WTC11 (cell line): Measurements from ENCODE around the gene PARP14. TPM values are rescaled to one million over a fixed set of nuclear protein-coding genes. Genes with fewer than 3 reads are reported as not detected.

Experiments used
- ATAC-seq: fragments of 200-7000 bp; cut with Tn5 transposase; 2 replicates; pipeline ENCODE4 v1.10.0; 2021; ENCODE audit warnings: mild to moderate bottlenecking, moderate library complexity
- CTCF ChIA-PET: fragments of 300-600 bp; sonication (Branson Sonifier 250); formaldehyde crosslinking; loops from one replicate; lab custom pipeline; 2021; ENCODE audit warnings: antibody characterized with exemption; lab: Charles Lee
- POLR2A ChIA-PET: fragments of 350-600 bp; sonication (Branson Sonifier 250); formaldehyde crosslinking; loops from one replicate; lab custom pipeline; 2021; ENCODE audit warnings: antibody characterized with exemption; lab: Charles Lee
- DNase-seq: peaks from one replicate; pipeline ENCODE4 v3.0.0; 2021; ENCODE audit warnings: low spot score
- H3K27ac Mint-ChIP-seq: 2 replicates; pipeline ENCODE4 v1.8.0; 2021; ENCODE audit warnings: mixed read lengths
- H3K27me3 Mint-ChIP-seq: 2 replicates; pipeline ENCODE4 v1.8.0; 2021; ENCODE audit warnings: low read depth, mild to moderate bottlenecking, moderate library complexity, mixed read lengths
- H3K36me3 Mint-ChIP-seq: 2 replicates; pipeline ENCODE4 v1.8.0; 2021; ENCODE audit warnings: mixed read lengths
- H3K4me1 Mint-ChIP-seq: 2 replicates; pipeline ENCODE4 v1.8.0; 2022; ENCODE audit warnings: mixed read lengths
- H3K4me3 Mint-ChIP-seq: 2 replicates; pipeline ENCODE4 v1.8.0; 2021; ENCODE audit warnings: mild to moderate bottlenecking, moderate library complexity, mixed read lengths
- H3K9me3 Mint-ChIP-seq: 2 replicates; pipeline ENCODE4 v1.8.0; 2021; ENCODE audit warnings: mixed read lengths
- ATF1 ChIP-seq: sonication (generic); formaldehyde crosslinking; IDR thresholded peaks from 2 replicates; pipeline ENCODE4 v1.8.1; 2023; ENCODE audit warnings: mild to moderate bottlenecking, moderate library complexity, missing genetic modification reagents
- ATF2 ChIP-seq: sonication (generic); formaldehyde crosslinking; IDR thresholded peaks from 2 replicates; pipeline ENCODE4 v1.8.1; 2022; ENCODE audit warnings: low read depth, missing genetic modification reagents, borderline replicate concordance
- ATF6 ChIP-seq: sonication (generic); formaldehyde crosslinking; IDR thresholded peaks from 2 replicates; pipeline ENCODE4 v1.8.1; 2023; ENCODE audit warnings: mild to moderate bottlenecking, missing genetic modification reagents
- CBFB ChIP-seq: sonication (generic); formaldehyde crosslinking; IDR thresholded peaks from 2 replicates; pipeline ENCODE4 v1.8.1; 2022; ENCODE audit warnings: mild to moderate bottlenecking, low read depth, missing genetic modification reagents
- CREB1 ChIP-seq: sonication (generic); formaldehyde crosslinking; IDR thresholded peaks from 2 replicates; pipeline ENCODE4 v1.8.0; 2023; ENCODE audit warnings: mild to moderate bottlenecking, missing genetic modification reagents
- CREM ChIP-seq: sonication (generic); formaldehyde crosslinking; IDR thresholded peaks from 2 replicates; pipeline ENCODE4 v1.8.1; 2022; ENCODE audit warnings: mild to moderate bottlenecking, missing genetic modification reagents, moderate library complexity
- HMGXB4 ChIP-seq: sonication (generic); formaldehyde crosslinking; IDR thresholded peaks from 2 replicates; pipeline ENCODE4 v1.8.1; 2023; ENCODE audit warnings: mild to moderate bottlenecking, moderate library complexity, missing genetic modification reagents
- MLX ChIP-seq: sonication (generic); formaldehyde crosslinking; IDR thresholded peaks from 2 replicates; pipeline ENCODE4 v1.8.1; 2023; ENCODE audit warnings: mild to moderate bottlenecking, missing genetic modification reagents, moderate library complexity
- MXD4 ChIP-seq: fragments of 250-450 bp; sonication (Bioruptor Pico); IDR thresholded peaks from 2 replicates; pipeline ENCODE4 v1.8.0; 2021; ENCODE audit warnings: mild to moderate bottlenecking, moderate library complexity, borderline replicate concordance
- MYBL2 ChIP-seq: sonication (generic); formaldehyde crosslinking; IDR thresholded peaks from 2 replicates; pipeline ENCODE4 v1.8.1; 2023; ENCODE audit warnings: mild to moderate bottlenecking, moderate library complexity, missing genetic modification reagents
- NR2C2 ChIP-seq: sonication (generic); formaldehyde crosslinking; IDR thresholded peaks from 2 replicates; pipeline ENCODE4 v1.8.0; 2022; ENCODE audit warnings: mild to moderate bottlenecking, missing genetic modification reagents
- PREB ChIP-seq: sonication (generic); formaldehyde crosslinking; IDR thresholded peaks from 2 replicates; pipeline ENCODE4 v1.8.1; 2022; ENCODE audit warnings: mild to moderate bottlenecking, missing genetic modification reagents, moderate library complexity, borderline replicate concordance
- SMAD3 ChIP-seq: sonication (generic); formaldehyde crosslinking; IDR thresholded peaks from 2 replicates; pipeline ENCODE4 v1.8.0; 2022; ENCODE audit warnings: missing genetic modification reagents, mild to moderate bottlenecking, borderline replicate concordance
- TEAD4 ChIP-seq: sonication (generic); formaldehyde crosslinking; IDR thresholded peaks from 2 replicates; pipeline ENCODE4 v1.8.0; 2022; ENCODE audit warnings: mild to moderate bottlenecking, missing genetic modification reagents
- TP53 ChIP-seq: sonication (generic); formaldehyde crosslinking; IDR thresholded peaks from 2 replicates; pipeline ENCODE4 v1.8.1; 2023; ENCODE audit warnings: mild to moderate bottlenecking, missing genetic modification reagents
- ZBTB21 ChIP-seq: sonication (generic); formaldehyde crosslinking; IDR thresholded peaks from 2 replicates; pipeline ENCODE4 v1.8.1; 2023; ENCODE audit warnings: mild to moderate bottlenecking, missing genetic modification reagents, borderline replicate concordance
- ZNF396 ChIP-seq: fragments of 250-450 bp; sonication (Bioruptor Pico); IDR thresholded peaks from 2 replicates; pipeline ENCODE4 v1.8.0; 2021; ENCODE audit warnings: mild to moderate bottlenecking, moderate library complexity, borderline replicate concordance
- ZNF416 ChIP-seq: fragments of 250-450 bp; sonication (Bioruptor Pico); IDR thresholded peaks from 2 replicates; pipeline ENCODE4 v1.9.0; 2021; ENCODE audit warnings: mild to moderate bottlenecking, inconsistent platforms
- ZNF425 ChIP-seq: fragments of 250-450 bp; sonication (Bioruptor Pico); conservative IDR thresholded peaks from 2 replicates; pipeline ENCODE4 v1.9.0; 2021; ENCODE audit warnings: mild to moderate bottlenecking
- ZNF671 ChIP-seq: fragments of 250-450 bp; sonication (Bioruptor Pico); IDR thresholded peaks from 2 replicates; pipeline ENCODE4 v1.8.0; 2021; ENCODE audit warnings: mild to moderate bottlenecking
- total RNA-seq: library from RNA; stranded (reverse); gene quantifications from 3 replicates; pipeline ENCODE4 v1.2.3, GENCODE V29; 2021
- TF ChIP-seq, protein P1 (sequence below): sonication (generic); formaldehyde crosslinking; IDR thresholded peaks from 2 replicates; pipeline ENCODE4 v1.8.0; 2022; ENCODE audit warnings: missing genetic modification reagents

Gene PARP14
- total RNA-seq, 1 experiment from 2014 or later: 15.9 TPM

- TF ChIP-seq ATF6 (CRISPR knock-in tag): no peak
- no peak for TF ChIP-seq MYBL2 (CRISPR knock-in tag)
- no peak for TF ChIP-seq TEAD4 (CRISPR knock-in tag)
- TF ChIP-seq ATF1 (CRISPR knock-in tag): no peak
- TF ChIP-seq NR2C2: no peak
- TF ChIP-seq, protein P1, sequence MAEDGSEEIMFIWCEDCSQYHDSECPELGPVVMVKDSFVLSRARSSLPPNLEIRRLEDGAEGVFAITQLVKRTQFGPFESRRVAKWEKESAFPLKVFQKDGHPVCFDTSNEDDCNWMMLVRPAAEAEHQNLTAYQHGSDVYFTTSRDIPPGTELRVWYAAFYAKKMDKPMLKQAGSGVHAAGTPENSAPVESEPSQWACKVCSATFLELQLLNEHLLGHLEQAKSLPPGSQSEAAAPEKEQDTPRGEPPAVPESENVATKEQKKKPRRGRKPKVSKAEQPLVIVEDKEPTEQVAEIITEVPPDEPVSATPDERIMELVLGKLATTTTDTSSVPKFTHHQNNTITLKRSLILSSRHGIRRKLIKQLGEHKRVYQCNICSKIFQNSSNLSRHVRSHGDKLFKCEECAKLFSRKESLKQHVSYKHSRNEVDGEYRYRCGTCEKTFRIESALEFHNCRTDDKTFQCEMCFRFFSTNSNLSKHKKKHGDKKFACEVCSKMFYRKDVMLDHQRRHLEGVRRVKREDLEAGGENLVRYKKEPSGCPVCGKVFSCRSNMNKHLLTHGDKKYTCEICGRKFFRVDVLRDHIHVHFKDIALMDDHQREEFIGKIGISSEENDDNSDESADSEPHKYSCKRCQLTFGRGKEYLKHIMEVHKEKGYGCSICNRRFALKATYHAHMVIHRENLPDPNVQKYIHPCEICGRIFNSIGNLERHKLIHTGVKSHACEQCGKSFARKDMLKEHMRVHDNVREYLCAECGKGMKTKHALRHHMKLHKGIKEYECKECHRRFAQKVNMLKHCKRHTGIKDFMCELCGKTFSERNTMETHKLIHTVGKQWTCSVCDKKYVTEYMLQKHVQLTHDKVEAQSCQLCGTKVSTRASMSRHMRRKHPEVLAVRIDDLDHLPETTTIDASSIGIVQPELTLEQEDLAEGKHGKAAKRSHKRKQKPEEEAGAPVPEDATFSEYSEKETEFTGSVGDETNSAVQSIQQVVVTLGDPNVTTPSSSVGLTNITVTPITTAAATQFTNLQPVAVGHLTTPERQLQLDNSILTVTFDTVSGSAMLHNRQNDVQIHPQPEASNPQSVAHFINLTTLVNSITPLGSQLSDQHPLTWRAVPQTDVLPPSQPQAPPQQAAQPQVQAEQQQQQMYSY (CRISPR knock-in tag): no peak
- no peak for TF ChIP-seq TP53 (CRISPR knock-in tag)
- TF ChIP-seq, all 79 proteins: peak for 0
Measured at GRCh38 chr3:122662505-122662904, 18.1 kb upstream of the PARP14 start (continued).

DNA sequence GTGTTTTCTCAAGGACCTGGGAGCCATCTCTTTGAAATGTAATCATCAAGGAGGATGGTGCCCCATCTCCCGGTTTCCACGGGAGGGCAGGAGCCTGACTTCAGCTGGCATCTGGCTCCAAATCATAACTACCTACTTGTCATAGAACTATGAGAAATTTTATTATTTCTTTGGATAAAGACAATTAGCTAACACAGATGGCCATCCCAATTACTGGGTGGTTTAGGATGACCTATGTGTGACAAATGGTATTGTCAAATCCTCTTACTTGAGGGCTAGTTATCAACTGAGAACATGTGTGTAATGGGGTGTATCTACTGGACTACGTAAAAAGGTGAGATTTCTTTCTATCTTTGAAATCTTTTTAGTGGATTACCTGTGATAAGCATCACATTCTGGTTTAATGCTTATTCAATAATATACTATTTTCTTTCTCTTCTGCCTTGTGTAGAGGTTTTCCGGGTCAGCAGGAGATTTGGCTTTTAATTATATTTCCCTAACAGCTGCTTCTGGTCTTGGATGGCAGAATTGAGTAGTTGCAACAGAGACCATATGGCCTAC is 15.3 kb upstream of the PARP14 start:
- TF ChIP-seq ZNF416: no peak
- no peak for TF ChIP-seq HMGXB4 (CRISPR knock-in tag)
- no peak for TF ChIP-seq MLX (CRISPR knock-in tag)
- Mint-ChIP-seq H3K27me3 (peaks cover 8% of the 10 kb centered on the region), H3K9me3 (peaks cover 18% of the 10 kb centered on the region), H3K27ac (no peak overlapping the region), H3K36me3 (peaks cover 2% of the 10 kb centered on the region; the same call in 1 of the 2 replicates), H3K4me1 (peaks cover 5% of the 10 kb centered on the region; the same call in 1 of the 2 replicates), H3K4me3 (no peak overlapping the region)
- DNase-seq: no peak
- ATAC-seq: no peak
- ChIA-PET CTCF (no interaction called here), POLR2A (no interaction called here)

GRCh38 chr3:122665881-122666280 is 14.8 kb upstream of the PARP14 start:
- Mint-ChIP-seq H3K4me3 (no peak overlapping the region), H3K27ac (no peak overlapping the region; the same call in 1 of the 2 replicates)
- ATAC-seq: no peak
- TF ChIP-seq PREB (CRISPR knock-in tag): no peak
- TF ChIP-seq ZBTB21 (CRISPR knock-in tag): no peak
- no peak for TF ChIP-seq MXD4 (CRISPR knock-in tag)
- TF ChIP-seq ATF2 (CRISPR knock-in tag): no peak
- no peak for TF ChIP-seq CBFB
- TF ChIP-seq CREM (CRISPR knock-in tag): no peak
- no peak for TF ChIP-seq ZNF425 (CRISPR knock-in tag)
- no peak for TF ChIP-seq CREB1 (CRISPR knock-in tag)
- TF ChIP-seq ZNF396 (CRISPR knock-in tag): no peak
- TF ChIP-seq NR2C2: no peak
- no peak for TF ChIP-seq ZNF671 (CRISPR knock-in tag)
- no peak for TF ChIP-seq SMAD3

More at GRCh38 chr3:122665881-122666280, 14.8 kb upstream of the PARP14 start:
- Mint-ChIP-seq H3K4me1 (peaks cover 5% of the 10 kb centered on the region; the same call in 1 of the 2 replicates), H3K36me3 (peaks cover 2% of the 10 kb centered on the region; the same call in 1 of the 2 replicates), H3K27me3 (peaks cover 5% of the 10 kb centered on the region), H3K9me3 (peaks cover 16% of the 10 kb centered on the region)
- POLR2A ChIA-PET: no interaction called here
- no peak for DNase-seq
- CTCF ChIA-PET: no interaction called here
